Measurements from ENCODE around the gene ADAMTSL4. TPM values are rescaled to one million over a fixed set of nuclear protein-coding genes. Genes with fewer than 3 reads are reported as not detected.

ADAMTSL4 gene
- total and polyA plus RNA-seq, 12 donors = 1.7 to 34.4 (median 9.2) TPM

- Histone ChIP-seq H3K4me1 (replicated peaks in 1 of 2) (peaks cover 44 to 45% of the 10 kb centered on the region in 2 donors), H3K36me3 (replicated peaks in 1 of 2) (no peaks in the 10 kb centered on the region), H3K4me3 (peak overlapping the region in 1 of 4 donors; percentile 28), H3K27me3 (no peaks in the 10 kb centered on the region), H3K9me3 (replicated peaks in 1 of 3) (no peaks in the 10 kb centered on the region), H3K27ac (peak overlapping the region in 2 of 5 donors; percentile 100)
- 66 to 72% (median 69%) methylated on average over 2 to 28 of the region's 28 CpGs for WGBS, 4 donors
- TF ChIP-seq CTCF (IDR thresholded peaks at IDR 0.05) (no peak), POLR2A (IDR thresholded peaks at IDR 0.05) (no peak)
- peak in 3 of 7 donors; percentile 63 to 75 (median 71) for DNase-seq
- intact Hi-C loops (cut with DNase I) = loop anchor here in 1 of 2 donors (5.0 to 10.0 kb wide), 2 partner anchors 63 to 256 kb away; no protein-coding TSS in a partner anchor
Measured at GRCh38 chr1:150558761-150559655, 9.8 kb downstream of the ADAMTSL4 start.

GRCh38 chr1:150559656-150560010, 10.4 kb downstream of the ADAMTSL4 start:
- peak in 1 of 7 donors; percentile 57 for DNase-seq
- peak overlapping the region in 1 of 4 donors; percentile 72 for H3K4me3 ChIP-seq

GRCh38 chr1:150560011-150560438, 10.8 kb downstream of the ADAMTSL4 start:
- TF ChIP-seq POLR2A (IDR thresholded peaks at IDR 0.05) (no peak), CTCF (IDR thresholded peaks at IDR 0.05) (peak; percentile 79 to 87 (median 83))
- Histone ChIP-seq H3K4me3 (peak overlapping the region in 1 of 4 donors; percentile 72), H3K36me3 (replicated peaks in 1 of 2) (no peaks in the 10 kb centered on the region), H3K27me3 (no peaks in the 10 kb centered on the region), H3K27ac (peak overlapping the region in 2 of 5 donors; percentile 100), H3K9me3 (replicated peaks in 1 of 3) (no peaks in the 10 kb centered on the region), H3K4me1 (replicated peaks in 1 of 2) (peaks cover 55% of the 10 kb centered on the region in 2 donors)
- DNase-seq = peak; percentile 76 to 90 (median 80)
- 27 to 61% (median 37%) methylated on average over 6 to 9 of the region's 9 CpGs for WGBS, 4 donors
- intact Hi-C loops (cut with DNase I) = loop anchor here in 1 of 2 donors (5.0 kb wide), 1 partner anchor 62 kb away; no protein-coding TSS in a partner anchor

More at GRCh38 chr1:150559656-150560010, 10.4 kb downstream of the ADAMTSL4 start:
- H3K27me3 ChIP-seq = no peaks in the 10 kb centered on the region
- TF ChIP-seq POLR2A (IDR thresholded peaks at IDR 0.05) (no peak), CTCF (IDR thresholded peaks at IDR 0.05) (no peak)
- H3K27ac ChIP-seq = peak overlapping the region in 2 of 5 donors; percentile 100
- intact Hi-C loops (cut with DNase I) = loop anchor here (5.0 to 10.0 kb wide), 2 partner anchors 63 to 255 kb away; no protein-coding TSS in a partner anchor
- H3K4me1 ChIP-seq (replicated peaks in 1 of 2) = peaks cover 51% of the 10 kb centered on the region in 2 donors
- no peaks in the 10 kb centered on the region for H3K9me3 ChIP-seq (replicated peaks in 1 of 3)
- H3K36me3 ChIP-seq (replicated peaks in 1 of 2) = no peaks in the 10 kb centered on the region
- WGBS, 4 donors = 60 to 71% (median 70%) methylated on average over 3 to 10 of the region's 10 CpGs

GRCh38 chr1:150560576-150561253, 11.5 kb downstream of the ADAMTSL4 start:
- H3K36me3 ChIP-seq (replicated peaks in 1 of 2) = no peaks in the 10 kb centered on the region
- no peak for TF ChIP-seq POLR2A (IDR thresholded peaks at IDR 0.05)
- peak; percentile 67 to 85 (median 80) for TF ChIP-seq CTCF (IDR thresholded peaks at IDR 0.05)

More at GRCh38 chr1:150560576-150561253, 11.5 kb downstream of the ADAMTSL4 start:
- 15 to 29% (median 17%) methylated on average over 9 to 17 of the region's 17 CpGs for WGBS, 4 donors
- H3K9me3 ChIP-seq (replicated peaks in 1 of 3) = no peaks in the 10 kb centered on the region
- no peaks in the 10 kb centered on the region for H3K27me3 ChIP-seq
- peak overlapping the region; percentile 96 to 100 (median 100) for H3K27ac ChIP-seq
- intact Hi-C loops (cut with DNase I) = loop anchor here in 1 of 2 donors (5.0 kb wide), 1 partner anchor 62 kb away; no protein-coding TSS in a partner anchor
- H3K4me3 ChIP-seq = peak overlapping the region in 2 of 4 donors; percentile 27 to 72
- DNase-seq = peak; percentile 90 to 95 (median 93)
- H3K4me1 ChIP-seq (replicated peaks in 1 of 2) = peaks cover 55 to 62% of the 10 kb centered on the region in 2 donors
